Skeletal muscle satellite cell (primary cell): ENCODE results near the gene CAPN1.
"Not testable (repeated sequence)": the region's sequence is repeated elsewhere in the genome, so short reads cannot be mapped to it uniquely, and the experiment has no call there.

Experiments used
- H3K27me3 ChIP-seq: 2 replicates; pipeline ENCODE4 v1.7.0; 2013; ENCODE audit warnings: low read length; ENCODE audit not compliant: control insufficient read depth, insufficient read depth
- H3K36me3 ChIP-seq: 2 replicates; pipeline ENCODE4 v1.7.0; 2013; ENCODE audit warnings: mild to moderate bottlenecking, control low read depth, low read length; ENCODE audit not compliant: insufficient read depth
- H3K4me1 ChIP-seq: 2 replicates; pipeline ENCODE4 v1.7.0; 2013; ENCODE audit warnings: low read length; ENCODE audit not compliant: control insufficient read depth, insufficient read depth
- H3K4me2 ChIP-seq: 2 replicates; pipeline ENCODE4 v1.7.0; 2013; ENCODE audit warnings: mild to moderate bottlenecking, low read length
- H3K4me3 ChIP-seq: 2 replicates; pipeline ENCODE4 v1.7.0; 2013; ENCODE audit warnings: low read length
- H3K9ac ChIP-seq: 2 replicates; pipeline ENCODE4 v1.7.0; 2013; ENCODE audit warnings: mild to moderate bottlenecking, low read depth, low read length, moderate library complexity
- H3K9me3 ChIP-seq: replicated peaks from 2 replicates; pipeline ENCODE4 v1.7.0; 2013; ENCODE audit warnings: mild to moderate bottlenecking, control low read depth, low read length

The CAPN1 gene

GRCh38 chr11:65147352-65148075 lies 34.2 kb upstream of the CAPN1 start:
- no peak overlapping the region for H3K4me3 ChIP-seq
- H3K27me3 ChIP-seq = peaks cover 16% of the 10 kb centered on the region
- no peak overlapping the region for H3K9ac ChIP-seq
- no peaks in the 10 kb centered on the region for H3K36me3 ChIP-seq
- no peak overlapping the region for H3K4me2 ChIP-seq
- H3K4me1 ChIP-seq = peaks cover 17% of the 10 kb centered on the region
- no peaks in the 10 kb centered on the region for H3K9me3 ChIP-seq

GRCh38 chr11:65148657-65149056 lies 33.1 kb upstream of the CAPN1 start:
- no peaks in the 10 kb centered on the region for H3K9me3 ChIP-seq

GRCh38 chr11:65150131-65150508 lies 31.6 kb upstream of the CAPN1 start:
- peak overlapping the region; percentile 56 for H3K4me2 ChIP-seq
- H3K4me1 ChIP-seq = peaks cover 17% of the 10 kb centered on the region
- not testable (repeated sequence) for H3K4me3 ChIP-seq, H3K9ac ChIP-seq, H3K9me3 ChIP-seq, H3K36me3 ChIP-seq
- H3K27me3 ChIP-seq = peaks cover 14% of the 10 kb centered on the region

More at GRCh38 chr11:65148657-65149056, 33.1 kb upstream of the CAPN1 start:
- H3K4me3 ChIP-seq = no peak overlapping the region
- H3K9ac ChIP-seq = no peak overlapping the region
- peaks cover 20% of the 10 kb centered on the region for H3K27me3 ChIP-seq
- H3K4me2 ChIP-seq = no peak overlapping the region
- H3K36me3 ChIP-seq = no peaks in the 10 kb centered on the region
- peaks cover 17% of the 10 kb centered on the region for H3K4me1 ChIP-seq

- H3K4me2 ChIP-seq = peak overlapping the region; percentile 56
- no peaks in the 10 kb centered on the region for H3K36me3 ChIP-seq
- peak overlapping the region; percentile 18 for H3K4me3 ChIP-seq
- H3K27me3 ChIP-seq = peaks cover 9% of the 10 kb centered on the region
- peaks cover 17% of the 10 kb centered on the region for H3K4me1 ChIP-seq
- no peaks in the 10 kb centered on the region for H3K9me3 ChIP-seq
- H3K9ac ChIP-seq = no peak overlapping the region
Observed at GRCh38 chr11:65150509-65151299, 31.0 kb upstream of the CAPN1 start.

DNA sequence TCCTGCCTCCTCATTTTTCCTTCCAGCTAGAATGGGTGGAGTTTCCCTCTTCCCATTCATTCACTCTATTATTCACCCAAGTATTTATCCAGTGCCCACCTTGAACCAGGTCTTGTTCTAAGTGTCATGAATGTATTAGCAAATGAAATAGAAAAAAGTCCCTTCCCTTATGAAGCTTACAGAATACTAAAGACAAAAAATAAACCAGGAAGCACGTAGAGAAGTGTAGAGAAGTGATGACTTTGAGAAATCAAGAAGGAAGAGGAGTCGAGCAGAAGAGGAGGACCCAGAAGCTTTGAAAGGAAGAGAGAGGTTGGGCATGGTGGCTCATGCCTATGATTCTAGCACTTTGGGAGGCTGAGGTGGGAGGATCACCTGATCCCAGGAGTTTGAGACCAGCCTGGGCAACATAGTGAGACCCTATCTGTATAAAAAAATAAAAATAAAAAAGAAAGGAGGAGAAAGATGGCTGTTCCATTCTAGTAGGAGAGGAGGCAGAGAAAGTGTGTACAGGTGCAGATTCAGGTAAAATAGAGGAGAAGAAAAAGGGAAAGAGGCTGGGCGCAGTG lies 30.3 kb upstream of the CAPN1 start:
- Histone ChIP-seq H3K9ac (no peak overlapping the region), H3K4me2 (no peak overlapping the region), H3K4me1 (peaks cover 17% of the 10 kb centered on the region), H3K4me3 (no peak overlapping the region), H3K27me3 (peaks cover 7% of the 10 kb centered on the region), H3K36me3 (no peaks in the 10 kb centered on the region), H3K9me3 (no peaks in the 10 kb centered on the region)

DNA sequence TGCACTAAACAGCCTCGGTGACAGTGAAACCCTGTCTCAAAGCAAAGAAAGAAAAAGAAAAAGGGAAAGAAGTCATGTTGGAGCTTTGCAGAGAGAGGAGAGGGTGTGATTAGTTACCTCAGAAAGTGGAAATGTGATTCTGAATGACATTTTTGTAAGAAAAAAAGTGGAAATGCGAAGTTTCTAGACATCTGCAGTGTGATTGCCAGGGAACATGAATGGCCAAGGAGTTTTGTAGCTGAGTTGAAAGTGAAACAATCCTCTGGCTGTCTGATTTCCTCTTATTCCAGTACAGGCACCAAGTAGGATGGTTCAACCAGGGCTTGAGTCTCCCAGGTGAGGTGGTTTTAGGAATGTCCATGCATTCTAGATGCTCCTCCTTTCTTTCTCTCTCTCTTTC lies 29.6 kb upstream of the CAPN1 start:
- no peak overlapping the region for H3K4me2 ChIP-seq
- no peaks in the 10 kb centered on the region for H3K9me3 ChIP-seq
- H3K4me1 ChIP-seq = peaks cover 17% of the 10 kb centered on the region
- H3K4me3 ChIP-seq = no peak overlapping the region
- peaks cover 7% of the 10 kb centered on the region for H3K27me3 ChIP-seq
- no peaks in the 10 kb centered on the region for H3K36me3 ChIP-seq
- no peak overlapping the region for H3K9ac ChIP-seq

- H3K4me3 ChIP-seq = no peak overlapping the region
- H3K4me2 ChIP-seq = no peak overlapping the region
- H3K4me1 ChIP-seq = no peaks in the 10 kb centered on the region
- no peaks in the 10 kb centered on the region for H3K36me3 ChIP-seq
- no peaks in the 10 kb centered on the region for H3K9me3 ChIP-seq
- no peak overlapping the region for H3K9ac ChIP-seq
- peaks cover 10% of the 10 kb centered on the region for H3K27me3 ChIP-seq
Observed at GRCh38 chr11:65156256-65156655, 25.5 kb upstream of the CAPN1 start.

- no peaks in the 10 kb centered on the region for H3K9me3 ChIP-seq
- no peaks in the 10 kb centered on the region for H3K36me3 ChIP-seq
- H3K27me3 ChIP-seq = peaks cover 10% of the 10 kb centered on the region
- H3K9ac ChIP-seq = no peak overlapping the region
- no peaks in the 10 kb centered on the region for H3K4me1 ChIP-seq
- H3K4me3 ChIP-seq = no peak overlapping the region
- H3K4me2 ChIP-seq = no peak overlapping the region
Observed at GRCh38 chr11:65156926-65157325, 24.8 kb upstream of the CAPN1 start.

DNA sequence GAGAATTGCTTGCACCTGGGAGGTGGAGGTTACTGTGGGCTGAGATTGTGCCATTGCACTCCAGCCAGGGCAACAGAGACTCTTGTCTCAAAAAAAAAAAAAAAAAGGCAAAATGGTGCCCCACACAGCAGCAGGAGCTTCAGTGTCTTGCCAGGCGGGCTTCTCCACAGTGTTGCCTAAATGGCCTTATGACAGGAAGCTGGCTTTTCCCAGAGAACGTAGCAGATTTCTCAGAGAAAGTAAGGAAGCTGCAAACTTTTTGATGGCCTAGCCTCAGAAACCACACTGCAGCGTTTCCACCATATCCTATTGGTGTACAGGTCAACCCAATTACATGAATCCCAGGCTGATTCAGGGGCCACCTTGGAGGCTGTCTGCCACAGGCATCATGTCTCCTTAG lies 24.4 kb upstream of the CAPN1 start:
- H3K4me3 ChIP-seq = no peak overlapping the region
- H3K36me3 ChIP-seq = no peaks in the 10 kb centered on the region
- H3K27me3 ChIP-seq = peaks cover 7% of the 10 kb centered on the region
- no peaks in the 10 kb centered on the region for H3K9me3 ChIP-seq
- no peaks in the 10 kb centered on the region for H3K4me1 ChIP-seq
- no peak overlapping the region for H3K9ac ChIP-seq
- H3K4me2 ChIP-seq = no peak overlapping the region

DNA sequence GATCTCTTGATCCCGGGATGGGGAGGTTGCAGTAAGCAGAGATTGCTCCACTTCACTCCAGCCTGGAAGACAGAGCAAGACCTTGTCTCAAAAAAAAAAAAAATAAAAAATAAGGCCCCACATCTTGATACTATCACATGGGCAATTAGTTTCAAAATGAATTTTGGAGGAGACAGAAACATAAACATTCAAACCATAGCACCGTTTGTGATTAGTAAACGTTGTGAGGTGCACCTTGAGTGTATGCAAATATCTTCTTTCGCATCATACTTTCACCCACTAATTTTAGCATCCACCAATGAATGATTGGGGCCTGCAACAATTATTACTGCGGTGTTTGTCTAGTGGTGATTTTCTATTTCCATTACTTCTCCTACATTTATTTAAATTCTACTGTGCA lies 22.7 kb upstream of the CAPN1 start:
- Histone ChIP-seq H3K27me3 (peaks cover 3% of the 10 kb centered on the region), H3K4me3 (no peak overlapping the region), H3K4me2 (no peak overlapping the region)

GRCh38 chr11:65160643-65161042 lies 21.1 kb upstream of the CAPN1 start:
- Histone ChIP-seq H3K36me3 (no peaks in the 10 kb centered on the region), H3K4me1 (no peaks in the 10 kb centered on the region), H3K27me3 (peaks cover 3% of the 10 kb centered on the region), H3K9me3 (no peaks in the 10 kb centered on the region), H3K4me3 (no peak overlapping the region), H3K4me2 (no peak overlapping the region), H3K9ac (no peak overlapping the region)

More for the DNA sequence above, 22.7 kb upstream of the CAPN1 start:
- H3K36me3 ChIP-seq = no peaks in the 10 kb centered on the region
- no peaks in the 10 kb centered on the region for H3K9me3 ChIP-seq
- H3K9ac ChIP-seq = no peak overlapping the region
- no peaks in the 10 kb centered on the region for H3K4me1 ChIP-seq
